WI38 (cell line): Measurements from ENCODE around the gene MFN1.

Source experiments
- H3K4me3 ChIP-seq: 2 replicates; pipeline ENCODE4 v1.5.1; 2011; ENCODE audit warnings: low read depth, mild to moderate bottlenecking, control low read depth, low read length
- CTCF ChIP-seq: IDR thresholded peaks from 2 replicates; pipeline ENCODE4 v1.5.1; 2012; ENCODE audit warnings: low read depth, mild to moderate bottlenecking, control low read depth, low read length

The MFN1 gene

GRCh38 chr3:179414804-179415203, 67.3 kb downstream of the MFN1 start:
- H3K4me3 ChIP-seq, result no peak overlapping the region
- TF ChIP-seq CTCF, result no peak

GRCh38 chr3:179415377-179415776, 67.9 kb downstream of the MFN1 start:
- H3K4me3 ChIP-seq, result no peak overlapping the region
- no peak for TF ChIP-seq CTCF

GRCh38 chr3:179416681-179417080, 69.2 kb downstream of the MFN1 start:
- no peak for TF ChIP-seq CTCF
- no peak overlapping the region for H3K4me3 ChIP-seq

GRCh38 chr3:179418610-179419009, 71.1 kb downstream of the MFN1 start:
- no peak overlapping the region for H3K4me3 ChIP-seq
- no peak for TF ChIP-seq CTCF

GRCh38 chr3:179421500-179421899, 74.0 kb downstream of the MFN1 start:
- TF ChIP-seq CTCF, result no peak; the same call in 1 of the 2 replicates
- H3K4me3 ChIP-seq, result no peak overlapping the region

GRCh38 chr3:179425075-179425474, 77.6 kb downstream of the MFN1 start:
- no peak overlapping the region for H3K4me3 ChIP-seq
- TF ChIP-seq CTCF, result no peak

- no peak for TF ChIP-seq CTCF
- H3K4me3 ChIP-seq, result no peak overlapping the region
Measured at GRCh38 chr3:179428876-179429548, 81.5 kb downstream of the MFN1 start.
